GM12878 (cell line): ENCODE measurements around the gene NUP85. TPM values are rescaled to one million over a fixed set of nuclear protein-coding genes. Genes with fewer than 3 reads are reported as not detected.

Experiments used
- ATAC-seq: fragments of 200-7000 bp; cut with Tn5 transposase; 3 replicates; pipeline ENCODE4 v1.9.1; 2020; ENCODE audit warnings: mild to moderate bottlenecking, moderate library complexity
- BruUV-seq: library from RNA; stranded (reverse); fragments of 400-500 nt; replicated peaks from 2 replicates; lab custom pipeline; 2021; lab: Mats Ljungman, UMichigan
- CTCF ChIA-PET: fragments of 300-600 bp; sonication (Branson Sonifier 250); formaldehyde crosslinking; extraction: SDS; loops from one replicate; lab custom pipeline; 2021; ENCODE audit warnings: inconsistent platforms; lab: Yijun Ruan, JAX
- POLR2A ChIA-PET: fragments of 350-600 bp; formaldehyde crosslinking; extraction: SDS; loops from one replicate; lab custom pipeline; 2021; ENCODE audit warnings: inconsistent platforms; lab: Charles Lee
- RAD21 ChIA-PET: fragments of 300-600 bp; sonication (Branson Sonifier 250); formaldehyde crosslinking; loops from one replicate; lab custom pipeline; 2023; ENCODE audit warnings: antibody characterized with exemption; ENCODE audit not compliant: unreplicated experiment; lab: Charles Lee
- SMC1A ChIA-PET: fragments of 300-600 bp; sonication (Branson Sonifier 250); formaldehyde crosslinking; loops from one replicate; lab custom pipeline; 2023; ENCODE audit not compliant: unreplicated experiment, uncharacterized antibody; lab: Charles Lee
- DNase-seq: peaks from one replicate; pipeline ENCODE4 v3.0.0-alpha.2; 2011; ENCODE audit warnings: low read depth, low spot score
- FAIRE-seq: peaks from 3 replicates; lab custom pipeline; 2011; peaks lifted over from hg19 to GRCh38; lab: Jason Lieb, UNC
- H2AFZ ChIP-seq: 2 replicates; pipeline ENCODE4 v1.6.0; 2011; ENCODE audit warnings: low read depth, low read length, control low read depth; ENCODE audit not compliant: control insufficient read depth
- H3K27ac ChIP-seq: 2 replicates; pipeline ENCODE4 v1.5.1; 2011; ENCODE audit warnings: control low read depth; ENCODE audit not compliant: control insufficient read depth, insufficient read depth
- H3K27me3 ChIP-seq, 2 experiments: replicated peaks in 1 of 2; 2 replicates each; pipeline versions ENCODE4 v1.6.0 to v1.6.1; 2011; ENCODE audit warnings: low read length in 1 of 2; ENCODE audit not compliant: control insufficient read depth in 2 of 2, insufficient read depth in 2 of 2
- H3K36me3 ChIP-seq, 2 experiments: 2 replicates each; pipeline ENCODE4 v1.5.1; 2011; ENCODE audit warnings: low read length in 1 of 2; ENCODE audit not compliant: control insufficient read depth in 2 of 2, insufficient read depth in 2 of 2
- H3K4me1 ChIP-seq: 2 replicates; pipeline ENCODE4 v1.6.1; 2011; ENCODE audit warnings: mild to moderate bottlenecking, low read length, moderate library complexity, mixed read lengths; ENCODE audit not compliant: control insufficient read depth, insufficient read depth
- H3K4me2 ChIP-seq: 2 replicates; pipeline ENCODE4 v1.6.0; 2011; ENCODE audit warnings: control low read depth; ENCODE audit not compliant: control insufficient read depth, insufficient read depth
- H3K4me3 ChIP-seq: fragments of 200-600 bp; sonication (generic); 2 replicates; pipeline ENCODE4 v1.5.1; 2016
- H3K79me2 ChIP-seq: 2 replicates; pipeline ENCODE4 v1.6.0; 2011; ENCODE audit warnings: low read length; ENCODE audit not compliant: control insufficient read depth, insufficient read depth
- H3K9ac ChIP-seq: 2 replicates; pipeline ENCODE4 v1.8.0; 2011; ENCODE audit warnings: low read length, control low read depth, mixed read lengths; ENCODE audit not compliant: control insufficient read depth, insufficient read depth
- H3K9me3 ChIP-seq: replicated peaks from 3 replicates; pipeline ENCODE4 v1.5.1; 2011; ENCODE audit warnings: mild to moderate bottlenecking, low read length; ENCODE audit not compliant: control insufficient read depth, insufficient read depth
- H4K20me1 ChIP-seq: 2 replicates; pipeline ENCODE4 v1.6.0; 2011; ENCODE audit not compliant: control insufficient read depth, insufficient read depth
- ASH2L ChIP-seq: fragments of 300-600, 200-600 bp; sonication (generic); IDR thresholded peaks from 2 replicates; pipeline ENCODE4 v1.6.1; 2017; ENCODE audit warnings: low read depth, mild to moderate bottlenecking, borderline replicate concordance
- BHLHE40 ChIP-seq, 2 experiments: fragments of 450-650 bp in 1 of 2; IDR thresholded peaks; 2 replicates each; pipeline ENCODE4 v1.6.1; 2011 to 2017; ENCODE audit warnings: low read depth in 2 of 2, borderline replicate concordance in 1 of 2, improper control_type of control experiment in 1 of 2, low read length in 1 of 2, mild to moderate bottlenecking in 1 of 2
- BRCA1 ChIP-seq: IDR thresholded peaks from 2 replicates; pipeline ENCODE4 v1.6.1; 2011; ENCODE audit warnings: low read depth, low read length, improper control_type of control experiment
- CBFB ChIP-seq: IDR thresholded peaks from 2 replicates; pipeline ENCODE4 v1.6.1; 2016; ENCODE audit warnings: antibody characterized with exemption, low read depth
- CREM ChIP-seq: IDR thresholded peaks from 2 replicates; pipeline ENCODE4 v1.6.1; 2014; ENCODE audit warnings: antibody characterized with exemption, low read depth
- EP300 ChIP-seq, 2 experiments: fragments of 150-350 bp in 1 of 2; IDR thresholded peaks; 2 replicates each; pipeline ENCODE4 v1.6.1; 2011 to 2012; ENCODE audit warnings: low read depth in 2 of 2, low read length in 2 of 2, borderline replicate concordance in 1 of 2, improper control_type of control experiment in 1 of 2, inconsistent platforms in 1 of 2; ENCODE audit not compliant: control insufficient read depth in 1 of 2
- IKZF1 ChIP-seq: fragments of 450-650 bp; conservative IDR thresholded peaks from 2 replicates; pipeline ENCODE4 v1.6.1; 2017; ENCODE audit warnings: antibody characterized with exemption, mild to moderate bottlenecking
- MXI1 ChIP-seq: fragments of 150-350 bp; IDR thresholded peaks from 2 replicates; pipeline ENCODE4 v1.6.1; 2011; ENCODE audit warnings: low read depth, mild to moderate bottlenecking, inconsistent platforms, low read length, improper control_type of control experiment
- NFYA ChIP-seq: IDR thresholded peaks from 2 replicates; pipeline ENCODE4 v1.6.1; 2011; ENCODE audit warnings: low read depth, mild to moderate bottlenecking, low read length, improper control_type of control experiment, borderline replicate concordance
- RAD51 ChIP-seq: fragments of 450-650 bp; IDR thresholded peaks from 2 replicates; pipeline ENCODE4 v1.6.1; 2016; ENCODE audit warnings: moderate library complexity, mild to moderate bottlenecking, inconsistent platforms
- RUNX3 ChIP-seq: IDR thresholded peaks from 2 replicates; pipeline ENCODE4 v1.6.1; 2012; ENCODE audit warnings: low read length, inconsistent platforms
- SKIL ChIP-seq: fragments of 450-650 bp; IDR thresholded peaks from 2 replicates; pipeline ENCODE4 v1.6.1; 2017; ENCODE audit warnings: mild to moderate bottlenecking, low read depth, inconsistent platforms; ENCODE audit not compliant: poor library complexity, severe bottlenecking
- SPI1 ChIP-seq: IDR thresholded peaks from 2 replicates; pipeline ENCODE4 v1.6.1; 2011; ENCODE audit warnings: low read depth, mild to moderate bottlenecking, low read length, moderate library complexity, borderline replicate concordance; ENCODE audit not compliant: insufficient read depth
- USF1 ChIP-seq: IDR thresholded peaks from 2 replicates; pipeline ENCODE4 v1.6.1; 2011; ENCODE audit warnings: borderline replicate concordance, low read depth, mild to moderate bottlenecking, moderate library complexity, mixed read lengths, low read length; ENCODE audit not compliant: insufficient read depth; ENCODE audit errors: extremely low read length
- WGBS: methylation state at CpG from one replicate; pipeline ENCODE4 v1.1.6; 2016; ENCODE audit warnings: low lambda C conversion rate; ENCODE audit not compliant: insufficient replicate concordance, insufficient coverage; ENCODE audit errors: missing lambda C conversion rate; 5-methylcytosine and 5-hydroxymethylcytosine counted together
- in situ Hi-C: fragments of 300-500 bp; cut with MboI; formaldehyde crosslinking; loops from 9 replicates; pipeline ENCODE4 v1.14.3; 2018; ENCODE audit warnings: mixed read lengths
- intact Hi-C: fragments of 100-400 bp; cut with micrococcal nuclease; formaldehyde crosslinking; loops from one replicate; pipeline ENCODE4 v1.14.2; 2022; ENCODE audit not compliant: unreplicated experiment
- polyA plus RNA-seq, 11 experiments: library from polyadenylated mRNA; depleted of rRNA in 4 of 11; unstranded in 6 of 11; stranded (reverse) in 5 of 11; fragments of >200 nt; fragmentation: Nextera tagmentation in 4 of 11; fragmentation: Illumina TruSeq in 1 of 11; extraction: Ambion mirVana in 4 of 11; extraction: Trizol in 1 of 11; gene quantifications; 1 replicate in 1 of 11; 2 replicates in 10 of 11; pipeline versions ENCODE4 v1.2.1 to v1.2.3, GENCODE V29; 2011 to 2016; ENCODE audit warnings: inconsistent platforms in 2 of 11, missing spikeins in 2 of 11, low read depth in 1 of 11
- total RNA-seq, 4 experiments: library from RNA; depleted of rRNA in 3 of 4; stranded (reverse); fragments of >200 nt in 3 of 4; fragmentation: Illumina TruSeq in 1 of 4; extraction: Trizol in 1 of 4; gene quantifications; 2 replicates each; pipeline versions ENCODE4 v1.2.1 to v1.2.3, GENCODE V29; 2013 to 2021

Gene NUP85
- total and polyA plus RNA-seq, 10 of the 15 experiments (the other 5 are each of a cell fraction or from before 2014, with no cell fraction given), result 54.0 to 135 (median 95.4) TPM

- 50% methylated on average over 22 of the region's 22 CpGs for WGBS
- Histone ChIP-seq H3K27me3 (no peaks in the 10 kb centered on the region), H3K9me3 (no peaks in the 10 kb centered on the region), H3K9ac (peak overlapping the region; percentile 7; the same call in 1 of the 2 replicates), H3K27ac (peak overlapping the region; percentile 62)
- peak; percentile 75 for ATAC-seq
- no peak for FAIRE-seq
- DNase-seq, result no peak
- RAD21 ChIA-PET, result interaction anchor here (0.8 kb wide), 1 partner anchor 45 kb away, joined by 4 read pairs; the partner anchor contains the start of gene SLC25A19
- CTCF ChIA-PET, result interaction anchor here (0.6 to 1.4 kb wide), 6 partner anchors 27 to 676 kb away, joined by 3 to 5 read pairs (median 3); partner anchors contain the start of genes MIF4GD and SLC25A19
- SMC1A ChIA-PET, result interaction anchor here (0.9 to 1.2 kb wide), 4 partner anchors 14 to 168 kb away, joined by 3 to 4 read pairs (median 3); partner anchors contain the start of gene MIF4GD
- POLR2A ChIA-PET, result interaction anchor here (0.5 to 3.6 kb wide), 5 partner anchors 17 to 1571 kb away, joined by 3 to 21 read pairs (median 5); partner anchors contain the start of genes GGA3, MRPS7 and SLC25A19
- TF ChIP-seq IKZF1 (0 out of 2 replicates have a peak, but pooled peaks have one; percentile 4), BHLHE40 (IDR thresholded peaks at IDR 0.05; ENCODE audit: borderline replicate concordance in 1 of 2, low read depth in 2 of 2, low read length in 1 of 2) (peak in 1 of 2 experiments; percentile 44; a peak in 1 of 4 replicates), SPI1 (peak; percentile 66), RAD51 (peak; percentile 21; the same call in 1 of the 2 replicates), CREM (no peak), CBFB (peak; percentile 55; the same call in 1 of the 2 replicates), NFYA (no peak), BRCA1 (no peak), USF1 (peak; percentile 31), MXI1 (no peak), ASH2L (no peak), EP300 (IDR thresholded peaks at IDR 0.05; ENCODE audit: borderline replicate concordance in 1 of 2, control insufficient read depth in 1 of 2, low read depth in 2 of 2, low read length in 2 of 2) (0 out of 4 replicates have a peak, but pooled peaks of 1 of the 2 experiments have one; percentile 10), RUNX3 (peak; percentile 73), SKIL (no peak)
- TF ChIP-seq, all 136 proteins: peak for 8
- H3K4me3 ChIP-seq, result no peak overlapping the region
- peaks cover 43% of the 10 kb centered on the region for H3K4me1 ChIP-seq
- peaks cover 41 to 54% of the 10 kb centered on the region in 2 experiments for H3K36me3 ChIP-seq
- H3K79me2 ChIP-seq, result peaks cover 8% of the 10 kb centered on the region
- BruUV-seq, result no TSS peak
- in situ Hi-C loops (no loop called here), intact Hi-C loops (no loop called here)
- H3K4me2 ChIP-seq, result peak overlapping the region; percentile 18; the same call in 1 of the 2 replicates
- no peaks in the 10 kb centered on the region for H4K20me1 ChIP-seq
- H2AFZ ChIP-seq, result no peak overlapping the region
Measured at GRCh38 chr17:75244133-75244866, 38.8 kb downstream of the NUP85 start.
